NCI-H2081 treated with DMSO at 0.1 percent for 48 hours (cell line): Measurements from ENCODE around the gene TOP2B.

ENCODE experiments used
- DNase-seq: peaks from one replicate; lab custom pipeline; 2025; lab: John Stamatoyannopoulos, UW

Gene TOP2B, protein sequence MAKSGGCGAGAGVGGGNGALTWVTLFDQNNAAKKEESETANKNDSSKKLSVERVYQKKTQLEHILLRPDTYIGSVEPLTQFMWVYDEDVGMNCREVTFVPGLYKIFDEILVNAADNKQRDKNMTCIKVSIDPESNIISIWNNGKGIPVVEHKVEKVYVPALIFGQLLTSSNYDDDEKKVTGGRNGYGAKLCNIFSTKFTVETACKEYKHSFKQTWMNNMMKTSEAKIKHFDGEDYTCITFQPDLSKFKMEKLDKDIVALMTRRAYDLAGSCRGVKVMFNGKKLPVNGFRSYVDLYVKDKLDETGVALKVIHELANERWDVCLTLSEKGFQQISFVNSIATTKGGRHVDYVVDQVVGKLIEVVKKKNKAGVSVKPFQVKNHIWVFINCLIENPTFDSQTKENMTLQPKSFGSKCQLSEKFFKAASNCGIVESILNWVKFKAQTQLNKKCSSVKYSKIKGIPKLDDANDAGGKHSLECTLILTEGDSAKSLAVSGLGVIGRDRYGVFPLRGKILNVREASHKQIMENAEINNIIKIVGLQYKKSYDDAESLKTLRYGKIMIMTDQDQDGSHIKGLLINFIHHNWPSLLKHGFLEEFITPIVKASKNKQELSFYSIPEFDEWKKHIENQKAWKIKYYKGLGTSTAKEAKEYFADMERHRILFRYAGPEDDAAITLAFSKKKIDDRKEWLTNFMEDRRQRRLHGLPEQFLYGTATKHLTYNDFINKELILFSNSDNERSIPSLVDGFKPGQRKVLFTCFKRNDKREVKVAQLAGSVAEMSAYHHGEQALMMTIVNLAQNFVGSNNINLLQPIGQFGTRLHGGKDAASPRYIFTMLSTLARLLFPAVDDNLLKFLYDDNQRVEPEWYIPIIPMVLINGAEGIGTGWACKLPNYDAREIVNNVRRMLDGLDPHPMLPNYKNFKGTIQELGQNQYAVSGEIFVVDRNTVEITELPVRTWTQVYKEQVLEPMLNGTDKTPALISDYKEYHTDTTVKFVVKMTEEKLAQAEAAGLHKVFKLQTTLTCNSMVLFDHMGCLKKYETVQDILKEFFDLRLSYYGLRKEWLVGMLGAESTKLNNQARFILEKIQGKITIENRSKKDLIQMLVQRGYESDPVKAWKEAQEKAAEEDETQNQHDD (N-terminal part only)

DNA sequence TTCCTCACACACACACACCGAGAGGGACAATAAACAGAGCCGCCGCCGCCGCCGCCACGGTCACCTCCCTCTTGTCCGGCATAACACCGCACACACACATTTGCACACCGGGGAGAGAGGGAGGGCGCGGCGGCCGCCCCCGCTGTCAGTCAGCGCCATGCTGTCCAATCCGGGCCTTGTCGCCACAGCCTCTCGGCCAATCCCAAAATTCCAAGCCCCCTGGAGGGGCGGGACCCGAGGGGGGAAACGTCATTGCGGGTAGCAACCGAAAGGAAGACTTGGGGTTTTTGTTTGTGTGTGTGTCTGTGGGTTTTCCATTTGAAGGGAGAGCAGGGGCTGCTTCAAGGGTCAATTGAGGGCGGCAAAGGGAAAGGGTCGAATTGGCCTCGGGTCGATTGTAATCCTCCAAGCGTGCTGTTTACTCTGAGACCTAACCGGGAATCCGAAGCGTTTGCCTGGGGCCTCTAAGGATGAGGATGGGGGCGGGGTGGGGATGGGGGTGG lies at the start of gene TOP2B:
Gene TOP2B (minus strand): TSS at position 96 of the 503 bp plus-strand sequence. CDS start 610 bp downstream, outside the sequence.
- DNase-seq = peak; percentile 72

- DNase-seq = no peak
Measured at GRCh38 chr3:25713341-25713985, 48.8 kb upstream of the TOP2B start.

- DNase-seq = no peak
Measured at GRCh38 chr3:25711090-25711489, 46.4 kb upstream of the TOP2B start.

DNA sequence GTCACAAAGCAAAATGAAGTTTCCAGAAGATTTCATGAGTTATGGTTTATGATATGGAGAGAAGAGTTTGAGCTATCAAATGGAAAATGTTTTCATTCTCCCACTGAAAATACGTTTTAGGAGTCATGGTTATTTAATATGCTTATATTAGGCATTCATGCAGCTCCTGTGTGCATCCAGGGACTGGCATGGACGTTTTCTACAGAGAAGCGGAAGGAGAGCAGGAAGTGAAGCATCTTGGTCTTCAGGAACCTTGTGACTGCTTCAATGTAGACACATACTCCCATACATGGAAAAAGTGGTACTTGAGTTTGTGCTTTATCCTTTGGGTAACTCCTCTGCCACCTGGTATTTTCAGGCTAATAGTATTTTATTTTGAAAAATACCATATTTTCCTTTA lies 43.3 kb upstream of the TOP2B start:
- no peak for DNase-seq

DNA sequence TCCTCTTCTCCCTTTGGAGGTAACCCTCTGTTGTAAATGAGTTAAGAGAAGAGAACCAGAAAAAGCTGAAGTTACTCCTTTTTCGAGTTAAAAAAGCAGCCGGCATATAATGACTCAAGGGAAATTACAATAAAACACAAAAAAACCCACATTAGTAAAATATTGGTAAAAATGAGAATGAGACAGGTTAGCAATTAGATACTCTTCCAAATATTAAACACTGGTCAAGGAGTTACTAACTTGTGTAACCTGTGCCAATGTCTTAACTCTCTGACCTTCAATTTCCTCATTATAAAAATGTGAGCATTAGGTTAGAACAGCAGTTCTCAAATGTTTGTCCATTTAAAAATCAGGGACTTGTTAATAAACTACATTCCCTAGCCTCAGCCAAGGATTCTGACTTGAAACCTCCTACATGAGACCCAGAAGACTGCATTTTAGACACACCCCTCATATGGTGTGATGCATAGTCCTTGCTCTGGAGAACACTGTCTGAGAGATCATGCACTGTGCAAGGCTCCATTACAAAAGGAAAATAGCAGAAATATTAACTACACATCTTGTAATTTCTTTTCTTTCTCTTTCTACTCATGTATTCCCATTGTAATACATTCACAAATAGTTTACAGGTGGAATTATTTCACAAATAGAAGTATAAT lies 42.7 kb upstream of the TOP2B start:
- no peak for DNase-seq

DNA sequence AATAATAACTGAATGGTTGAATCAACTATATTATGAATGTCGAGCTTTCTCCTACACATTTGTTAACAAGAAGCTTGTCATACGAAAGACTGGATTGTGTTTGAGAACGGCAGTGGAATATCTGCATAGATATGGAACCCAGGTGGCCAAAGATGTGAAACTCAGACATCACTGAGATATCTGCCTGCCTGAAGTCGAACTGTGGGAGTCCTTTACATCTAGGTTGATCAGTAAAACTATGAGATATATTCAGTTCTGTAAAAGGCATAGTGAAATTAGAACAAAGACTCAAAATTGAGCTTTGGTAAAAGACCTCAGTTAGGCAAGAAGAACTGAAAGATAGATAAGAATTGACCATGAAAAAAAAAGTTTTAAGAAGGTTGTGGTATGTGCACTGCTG lies 41.5 kb upstream of the TOP2B start:
- DNase-seq = no peak

DNA sequence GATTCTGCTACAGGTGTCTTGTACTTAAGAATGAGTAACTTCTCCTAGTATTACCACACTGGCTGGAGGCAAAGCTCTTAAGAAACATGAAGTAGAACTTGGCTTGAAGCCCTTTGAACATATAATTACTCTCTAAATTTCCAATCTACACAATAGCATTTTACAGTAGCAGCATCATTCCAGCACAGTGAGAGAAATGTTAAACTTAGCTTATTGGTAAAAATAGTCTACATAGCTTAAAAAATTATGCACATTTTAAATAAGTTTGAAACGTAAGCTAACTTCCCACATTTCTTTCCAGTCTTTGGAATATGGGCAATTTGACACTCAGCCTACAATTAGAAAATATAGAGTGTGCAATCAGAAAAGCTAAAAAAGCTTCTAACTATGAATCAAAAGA lies 32.8 kb upstream of the TOP2B start:
- no peak for DNase-seq

GRCh38 chr3:25695731-25696420 lies 31.2 kb upstream of the TOP2B start:
- DNase-seq = no peak

- DNase-seq = no peak
Measured at GRCh38 chr3:25693238-25693637, 28.5 kb upstream of the TOP2B start.

GRCh38 chr3:25692341-25692740 lies 27.6 kb upstream of the TOP2B start:
- no peak for DNase-seq

DNA sequence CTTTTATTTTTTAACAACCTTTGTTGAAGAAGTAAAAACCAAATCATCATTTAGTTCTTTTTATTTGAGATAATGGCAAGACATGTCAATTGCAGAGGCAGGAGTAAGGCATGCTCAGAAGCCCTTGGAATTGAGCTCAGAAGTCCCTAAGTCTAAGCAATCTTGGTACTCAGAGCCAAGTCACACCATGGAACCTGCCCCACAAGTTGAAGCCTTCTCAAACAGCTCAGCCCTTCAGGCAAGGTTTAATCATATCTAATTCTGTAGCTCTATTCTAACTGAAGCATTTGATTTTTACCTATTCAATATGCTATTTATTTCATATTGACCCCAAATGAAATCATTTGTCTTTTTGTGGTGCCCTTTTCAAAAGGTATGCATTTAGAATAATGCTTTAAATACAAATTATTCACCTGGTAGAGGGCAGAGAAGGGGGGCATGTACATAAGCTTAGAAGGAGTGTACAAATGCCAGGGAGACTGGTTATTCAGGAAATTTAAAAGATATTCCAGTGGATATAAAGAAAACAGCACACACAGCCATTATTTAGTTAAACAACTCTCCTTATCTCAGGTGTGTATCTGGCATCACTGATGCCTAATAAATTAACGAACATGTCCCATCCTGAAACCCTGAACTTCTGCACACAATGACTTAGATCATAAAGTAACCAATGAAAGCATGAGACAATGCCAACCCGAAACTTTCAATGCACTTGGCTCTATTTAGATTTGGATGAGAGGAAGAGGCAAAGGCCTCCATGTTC lies 26.2 kb upstream of the TOP2B start:
- no peak for DNase-seq

GRCh38 chr3:25689226-25689625 lies 24.5 kb upstream of the TOP2B start:
- no peak for DNase-seq

DNA sequence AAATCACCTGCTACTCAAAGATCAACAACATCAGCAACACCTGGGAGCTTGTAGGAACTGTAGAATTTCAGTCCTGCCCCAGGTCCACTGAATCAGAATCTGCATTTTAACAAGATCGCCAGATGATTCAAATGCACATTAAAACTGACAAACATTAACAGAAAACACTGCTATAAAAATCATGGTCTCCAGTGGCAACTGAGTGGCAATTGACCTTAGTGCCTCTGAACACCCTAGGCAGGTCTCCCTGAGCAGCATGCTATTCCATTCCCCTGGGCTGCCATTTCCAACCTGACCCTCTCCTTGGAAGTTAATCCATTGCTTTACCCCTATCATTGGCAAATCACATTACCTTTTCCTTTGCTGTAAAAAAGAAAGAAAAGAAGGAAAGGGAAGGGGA lies 23.0 kb upstream of the TOP2B start:
- DNase-seq = no peak

- DNase-seq = no peak
Measured at GRCh38 chr3:25686766-25687165, 22.1 kb upstream of the TOP2B start.

- no peak for DNase-seq
Measured at GRCh38 chr3:25683882-25684281, 19.2 kb upstream of the TOP2B start.

DNA sequence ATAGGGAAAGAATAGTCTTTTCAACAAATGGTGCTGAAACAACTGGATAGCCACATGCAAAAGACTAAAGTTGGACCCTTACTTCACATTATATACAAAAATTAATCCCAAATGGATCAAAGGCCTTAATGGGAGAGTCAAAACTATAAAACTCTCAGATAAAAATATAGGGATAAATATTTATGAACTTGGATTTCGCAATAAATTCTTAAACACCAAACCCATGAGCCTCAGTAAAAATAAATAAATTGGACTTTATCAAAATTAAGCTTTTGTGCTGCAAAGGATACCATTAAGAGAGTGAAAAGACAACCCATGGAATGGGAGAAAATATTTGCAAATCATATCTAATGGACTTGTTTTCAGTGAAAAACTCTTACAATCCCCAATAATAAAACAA lies 18.7 kb upstream of the TOP2B start:
- no peak for DNase-seq

DNA sequence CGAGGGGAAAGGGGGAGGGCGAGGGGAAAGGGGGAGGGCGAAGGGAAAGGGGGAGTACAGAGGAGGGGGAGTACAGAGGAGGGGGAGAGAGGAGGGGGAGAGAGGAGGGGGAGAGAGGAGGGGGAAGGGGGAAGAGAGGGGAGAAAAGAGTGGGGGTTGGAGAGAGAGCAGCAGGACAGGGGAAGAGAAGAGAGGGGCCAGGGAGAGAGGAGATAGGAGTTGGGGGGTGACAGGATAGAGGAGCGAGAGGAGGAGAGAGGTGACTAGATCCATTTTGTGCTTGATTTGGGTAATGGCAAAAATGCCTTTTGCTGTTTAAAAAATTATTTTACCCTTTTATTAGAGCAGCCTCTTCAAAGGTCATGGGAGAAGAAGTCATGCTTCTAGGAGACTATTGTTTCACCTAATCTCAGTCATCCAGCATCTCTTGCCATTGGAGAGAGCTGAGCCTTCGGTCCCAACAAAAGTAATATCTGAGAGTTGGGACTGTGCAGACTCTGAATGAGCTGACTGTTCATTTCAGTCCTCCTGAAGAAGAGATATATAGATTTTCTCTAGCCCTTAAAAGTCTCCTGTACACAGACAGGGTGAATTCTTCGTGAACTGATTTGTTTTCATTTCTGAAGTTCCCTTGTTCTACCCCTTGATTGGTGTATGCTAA lies 15.1 kb upstream of the TOP2B start:
- no peak for DNase-seq

DNA sequence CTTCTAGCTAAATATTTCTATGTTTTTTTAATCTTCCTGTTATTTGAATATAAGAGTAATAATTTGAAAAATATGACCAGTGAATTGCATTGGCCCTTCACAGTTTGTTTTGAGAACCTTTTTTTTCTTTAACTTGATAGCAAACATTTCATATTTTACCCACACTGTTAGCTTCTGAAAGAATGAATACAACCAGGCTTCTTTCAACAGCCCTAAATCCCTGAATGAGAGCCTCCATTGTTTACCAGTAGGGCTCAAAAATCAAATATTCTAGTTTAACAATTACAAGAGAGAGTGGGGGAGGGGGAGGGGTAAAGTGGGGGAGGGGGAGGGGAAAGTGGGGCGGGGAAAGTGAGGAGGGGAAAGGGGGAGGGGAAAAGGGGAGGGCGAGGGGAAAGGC lies 14.5 kb upstream of the TOP2B start:
- DNase-seq = no peak

DNA sequence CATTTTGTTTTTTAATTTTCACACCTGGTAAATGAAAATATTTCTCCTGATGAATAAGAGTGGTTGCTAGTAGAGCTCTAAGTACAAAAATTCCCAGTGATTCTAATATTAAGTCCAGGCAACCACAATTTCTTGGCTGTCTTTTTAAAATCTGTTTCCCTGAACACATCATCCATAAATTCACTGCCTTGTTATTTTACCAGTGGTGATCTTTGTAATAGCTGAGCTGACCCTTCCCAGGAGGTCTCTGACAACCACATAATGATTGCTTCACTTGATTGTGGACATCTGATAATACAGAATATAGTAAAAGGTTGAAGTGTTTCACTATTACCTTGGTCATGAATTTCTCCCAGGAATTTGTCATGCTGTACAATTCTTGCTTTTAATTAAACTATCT lies 13.9 kb upstream of the TOP2B start:
- no peak for DNase-seq
